IPS-18c (cell line): ENCODE results near the gene TENM3.

Experiments used
- H3K4me3 ChIP-seq: 2 replicates; pipeline ENCODE4 v1.7.0; 2013; ENCODE audit warnings: low read depth, mild to moderate bottlenecking, low read length, moderate library complexity; ENCODE audit not compliant: insufficient read depth
- H3K9me3 ChIP-seq: one replicate; pipeline ENCODE4 v1.6.1; 2013; ENCODE audit warnings: mild to moderate bottlenecking, low read length, moderate library complexity; ENCODE audit not compliant: control insufficient read depth, insufficient read depth

Gene TENM3

DNA sequence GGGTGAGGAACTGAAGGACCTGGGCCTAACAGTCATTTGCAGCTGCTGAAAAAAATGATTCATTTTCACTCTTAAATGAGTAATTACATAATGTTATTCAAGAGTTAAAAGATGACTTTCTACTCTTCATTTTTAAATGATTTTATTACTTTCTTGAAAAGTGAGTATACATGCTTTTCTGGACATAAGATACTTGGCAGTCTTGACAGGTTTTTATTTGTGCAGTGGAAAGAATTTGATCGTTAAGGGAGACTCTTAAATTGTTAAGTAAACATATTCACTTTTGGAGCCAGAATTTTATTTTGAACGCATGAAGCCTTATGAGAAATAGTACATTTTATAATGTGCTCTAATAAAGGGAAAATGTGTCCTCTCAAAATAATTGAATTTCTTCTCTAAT is 245.7 kb downstream of the TENM3 start:
- Histone ChIP-seq H3K9me3 (no peaks in the 10 kb centered on the region), H3K4me3 (no peak overlapping the region)

DNA sequence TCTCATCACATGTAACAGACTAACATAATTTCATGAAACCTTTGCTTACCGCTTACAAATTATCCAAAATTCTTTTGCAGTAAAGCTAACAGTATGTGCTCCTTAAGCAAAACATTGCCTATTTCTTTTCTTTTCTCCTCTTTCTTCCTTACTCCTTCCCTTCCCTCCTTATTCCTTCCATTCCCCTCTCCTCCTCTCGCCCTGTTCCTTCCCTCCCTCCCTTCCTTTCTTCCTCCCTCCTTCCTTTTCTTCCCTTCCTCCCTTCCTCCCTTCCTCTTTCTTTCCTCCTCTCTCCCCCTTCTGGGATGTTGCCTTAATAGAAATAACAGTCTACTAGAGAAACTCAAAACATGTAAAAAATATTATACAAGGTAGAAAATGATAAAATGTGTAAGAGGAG is 246.4 kb downstream of the TENM3 start:
- no peak overlapping the region for H3K4me3 ChIP-seq
- no peaks in the 10 kb centered on the region for H3K9me3 ChIP-seq

DNA sequence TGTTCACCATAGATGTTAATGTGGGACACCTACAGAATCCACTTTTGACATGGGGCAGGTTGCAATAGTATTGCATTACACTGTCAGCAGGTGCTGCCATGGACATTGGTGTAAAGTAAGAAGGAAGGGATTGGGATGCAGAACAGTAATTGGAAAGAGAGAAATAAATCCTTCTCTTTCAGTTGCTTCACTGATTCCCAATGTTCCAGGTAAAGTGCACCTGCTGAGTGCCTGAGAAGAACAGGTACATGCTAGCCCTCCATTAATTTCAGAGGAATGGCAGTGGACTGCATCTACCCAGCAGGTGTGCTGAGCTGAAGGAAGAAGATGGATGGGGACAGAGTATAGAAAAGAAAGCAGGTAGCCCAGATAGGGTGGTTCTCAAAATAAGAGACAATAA is 248.5 kb downstream of the TENM3 start:
- H3K4me3 ChIP-seq = no peak overlapping the region
- H3K9me3 ChIP-seq = no peaks in the 10 kb centered on the region

GRCh38 chr4:182492423-182492822 is 249.2 kb downstream of the TENM3 start:
- no peaks in the 10 kb centered on the region for H3K9me3 ChIP-seq
- no peak overlapping the region for H3K4me3 ChIP-seq

DNA sequence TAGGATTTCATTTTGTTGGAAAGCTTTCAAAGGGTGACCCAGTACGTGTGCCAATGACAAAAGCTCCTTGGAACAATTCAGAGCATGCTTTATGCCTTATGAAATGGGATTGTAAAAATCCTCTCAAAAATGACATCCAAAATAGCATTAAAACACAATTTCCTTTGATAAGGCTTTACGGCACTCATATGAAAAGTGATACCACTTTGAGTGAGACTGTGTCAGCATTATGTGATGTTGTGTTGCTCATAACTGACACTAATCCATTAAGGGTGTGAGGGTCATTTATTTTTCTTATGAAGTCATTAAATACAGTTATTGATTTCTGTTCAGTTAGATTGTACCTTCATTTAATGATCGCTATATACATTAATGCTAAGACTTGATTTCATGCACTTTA is 250.2 kb downstream of the TENM3 start:
- Histone ChIP-seq H3K4me3 (no peak overlapping the region), H3K9me3 (no peaks in the 10 kb centered on the region)

GRCh38 chr4:182494103-182494502 is 250.9 kb downstream of the TENM3 start:
- H3K9me3 ChIP-seq = no peaks in the 10 kb centered on the region
- no peak overlapping the region for H3K4me3 ChIP-seq

DNA sequence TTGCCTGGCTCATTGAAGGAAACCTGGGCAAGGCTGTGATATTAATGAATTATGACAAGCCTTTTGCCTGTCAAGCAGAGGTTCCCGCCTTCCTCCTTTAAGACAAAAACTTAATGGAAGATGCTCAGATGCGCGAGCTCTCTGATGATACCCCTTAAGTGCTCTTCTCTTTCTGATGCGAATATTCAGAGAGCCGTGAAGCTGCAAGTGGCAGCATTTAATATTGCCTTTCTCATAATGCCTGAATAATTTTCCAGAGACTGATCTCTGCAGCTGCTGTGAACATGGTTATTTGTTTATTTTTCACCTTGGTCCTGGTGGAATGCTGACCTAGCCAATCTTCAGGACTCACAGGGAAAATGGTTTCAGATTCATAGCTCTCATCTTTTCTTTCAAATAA is 251.8 kb downstream of the TENM3 start:
- Histone ChIP-seq H3K9me3 (no peaks in the 10 kb centered on the region), H3K4me3 (no peak overlapping the region)

DNA sequence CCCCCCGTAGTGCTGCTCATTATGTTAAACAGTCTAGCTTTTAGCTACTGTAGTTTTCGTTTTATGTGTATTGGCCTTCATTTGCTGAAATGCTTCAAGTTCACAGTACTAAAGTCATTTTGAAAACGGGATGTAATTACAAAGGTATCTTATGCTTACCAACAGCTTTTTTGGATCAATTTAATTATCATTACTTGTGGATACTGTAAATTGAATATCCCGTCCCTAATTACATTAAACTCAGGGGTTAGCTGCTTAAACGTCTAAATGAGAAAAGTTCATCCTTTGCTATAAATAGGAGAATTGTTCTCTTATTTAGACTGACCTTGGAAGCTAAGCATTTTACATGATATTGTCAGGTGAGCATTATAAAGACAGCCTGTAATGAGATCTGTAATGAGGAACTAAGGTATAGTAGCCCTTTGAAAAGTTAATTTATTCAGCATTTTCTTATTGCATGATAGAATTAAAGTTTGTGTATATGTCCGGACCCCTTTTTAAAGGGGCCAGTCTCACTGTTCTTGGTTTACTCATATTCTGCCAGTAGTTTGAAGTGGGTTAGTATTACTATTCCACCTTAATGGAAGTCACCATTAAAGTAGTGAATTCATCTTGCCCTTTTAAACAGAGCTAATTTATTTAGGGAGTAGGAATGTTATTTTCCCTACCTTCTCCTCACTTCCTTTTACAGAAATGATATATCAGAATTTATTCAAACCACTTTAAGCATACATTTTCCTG is 252.6 kb downstream of the TENM3 start:
- no peaks in the 10 kb centered on the region for H3K9me3 ChIP-seq
- H3K4me3 ChIP-seq = no peak overlapping the region

- H3K4me3 ChIP-seq = no peak overlapping the region
- no peaks in the 10 kb centered on the region for H3K9me3 ChIP-seq
Observed at GRCh38 chr4:182496408-182496807, 253.2 kb downstream of the TENM3 start.

DNA sequence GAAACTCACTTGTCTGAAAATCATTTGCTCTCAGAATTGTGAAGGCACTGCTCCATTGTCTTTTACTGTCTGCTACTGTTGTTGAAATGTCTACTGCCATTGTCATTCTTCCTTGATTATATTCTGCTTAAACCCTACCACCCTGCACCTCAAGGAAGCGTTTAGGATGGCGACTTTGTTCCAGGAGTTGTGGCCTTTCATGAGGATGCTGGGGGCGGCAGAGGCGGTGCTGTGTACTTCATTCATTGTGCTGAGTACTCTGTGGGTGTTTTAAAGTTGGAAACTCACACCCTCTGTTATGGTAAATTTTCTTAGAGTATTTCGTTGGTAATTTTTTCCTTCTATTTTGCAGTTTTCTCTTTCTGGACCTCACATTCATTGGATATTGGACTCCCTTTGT is 258.9 kb downstream of the TENM3 start:
- no peak overlapping the region for H3K4me3 ChIP-seq
- H3K9me3 ChIP-seq = no peaks in the 10 kb centered on the region

GRCh38 chr4:182504463-182504862 is 261.3 kb downstream of the TENM3 start:
- no peak overlapping the region for H3K4me3 ChIP-seq
- H3K9me3 ChIP-seq = no peaks in the 10 kb centered on the region

DNA sequence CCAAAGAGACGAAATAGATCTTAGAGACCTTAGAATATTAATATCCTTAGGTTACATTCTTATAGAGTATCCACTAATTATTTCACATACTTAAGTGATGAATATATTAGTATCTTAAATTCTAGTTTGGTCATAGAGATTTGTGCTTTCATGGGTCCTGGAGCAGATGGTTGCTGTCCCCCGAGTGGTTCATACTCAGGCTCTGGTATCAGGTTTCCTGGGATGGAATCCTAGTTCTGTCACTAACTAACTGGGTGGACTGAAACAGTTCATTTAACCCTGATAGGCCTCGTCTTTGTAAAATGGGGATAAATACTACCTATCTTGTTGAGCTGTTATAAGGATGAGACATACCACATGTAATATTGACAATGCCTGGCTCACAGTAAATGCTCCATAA is 264.6 kb downstream of the TENM3 start:
- Histone ChIP-seq H3K4me3 (no peak overlapping the region), H3K9me3 (no peaks in the 10 kb centered on the region)

DNA sequence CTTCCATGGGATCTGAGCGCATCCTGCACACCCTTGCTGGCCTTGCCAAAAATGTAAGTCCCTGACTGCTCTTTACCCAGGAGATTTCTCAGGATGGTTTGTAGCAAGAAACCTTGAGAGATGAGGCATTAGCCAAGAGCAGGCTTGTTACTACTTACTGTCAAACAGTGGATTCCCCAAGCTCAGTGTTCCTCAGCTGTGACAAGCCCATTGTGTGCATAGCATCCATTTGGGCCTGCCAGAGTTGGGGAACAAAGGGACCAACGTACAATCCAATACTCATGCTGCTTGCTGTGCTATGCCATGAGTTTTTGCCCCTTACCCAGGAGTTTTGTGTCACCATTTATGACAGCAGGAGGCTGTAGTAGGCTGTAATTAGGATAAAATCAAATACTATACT is 267.6 kb downstream of the TENM3 start:
- H3K4me3 ChIP-seq = no peak overlapping the region
- no peaks in the 10 kb centered on the region for H3K9me3 ChIP-seq

GRCh38 chr4:182513587-182514291 is 270.5 kb downstream of the TENM3 start:
- H3K4me3 ChIP-seq = no peak overlapping the region
- H3K9me3 ChIP-seq = no peaks in the 10 kb centered on the region

GRCh38 chr4:182518421-182518820 is 275.2 kb downstream of the TENM3 start:
- Histone ChIP-seq H3K4me3 (no peak overlapping the region), H3K9me3 (no peaks in the 10 kb centered on the region)

DNA sequence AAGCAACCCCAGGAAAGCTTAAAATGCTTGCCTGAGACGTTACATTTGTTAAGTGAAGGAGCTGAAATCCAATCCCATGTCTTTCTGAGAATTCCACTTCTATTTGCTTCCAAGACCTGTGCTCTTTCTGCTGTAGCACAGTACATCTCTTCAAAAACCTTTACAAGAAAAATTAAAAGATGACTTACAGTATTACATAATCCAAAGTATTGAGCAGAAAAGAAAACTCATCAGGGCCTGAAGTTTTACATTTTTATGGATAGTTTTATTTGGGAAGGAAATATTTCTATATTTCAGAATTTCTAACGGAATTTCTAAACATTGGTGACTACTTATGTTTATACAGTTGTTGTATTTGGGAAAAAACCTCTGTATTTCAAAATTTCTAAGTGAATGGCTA is 276.3 kb downstream of the TENM3 start:
- Histone ChIP-seq H3K4me3 (no peak overlapping the region), H3K9me3 (no peaks in the 10 kb centered on the region)

DNA sequence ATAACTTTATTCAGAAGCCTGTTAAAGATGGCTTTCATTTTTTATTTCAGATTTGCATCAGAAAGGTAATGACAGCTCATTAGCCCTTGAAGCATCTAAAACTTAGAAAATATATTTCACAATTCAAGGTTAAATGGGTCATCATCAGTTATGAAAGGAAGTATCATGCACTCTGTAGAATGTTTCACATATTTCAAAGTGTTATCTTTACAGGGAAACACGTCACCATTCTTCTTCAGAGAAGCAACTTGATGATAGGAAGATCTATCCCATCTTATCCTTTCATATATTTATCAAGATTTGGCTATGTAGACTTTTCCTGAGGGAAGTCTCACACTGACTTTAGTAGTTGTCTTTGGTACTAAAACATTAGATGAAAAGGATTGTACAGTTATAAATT is 277.8 kb downstream of the TENM3 start:
- no peaks in the 10 kb centered on the region for H3K9me3 ChIP-seq
- no peak overlapping the region for H3K4me3 ChIP-seq

- Histone ChIP-seq H3K4me3 (no peak overlapping the region), H3K9me3 (no peaks in the 10 kb centered on the region)
Observed at GRCh38 chr4:182528819-182529218, 285.6 kb downstream of the TENM3 start.

DNA sequence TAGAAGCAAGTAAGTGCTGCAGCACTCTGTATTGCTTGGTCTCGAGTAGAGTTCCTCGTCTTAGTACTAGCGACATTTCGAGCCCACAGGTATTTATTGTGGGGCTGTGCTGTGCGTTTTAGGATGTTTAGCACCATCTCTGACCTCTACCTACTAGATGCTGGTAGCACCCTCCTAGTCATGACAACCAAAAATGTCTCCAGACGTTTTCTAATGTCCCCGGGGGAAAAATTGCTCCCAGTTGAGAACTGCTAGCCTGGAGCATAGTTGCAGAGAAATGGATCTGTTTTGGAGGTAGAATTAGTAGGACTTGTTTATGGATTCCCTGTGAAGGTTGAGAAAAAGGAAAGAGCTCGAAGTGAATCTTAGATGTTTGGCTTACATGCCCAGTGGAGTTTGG is 287.2 kb downstream of the TENM3 start:
- no peaks in the 10 kb centered on the region for H3K9me3 ChIP-seq
- no peak overlapping the region for H3K4me3 ChIP-seq
